Suprapubic skin (tissue), 4 donors: ENCODE results near the gene AKAP8L. TPM values are rescaled to one million over a fixed set of nuclear protein-coding genes. Genes with fewer than 3 reads are reported as not detected.

Experiments
- DNase-seq, 2 donors: peaks; one replicate each; pipeline ENCODE4 v3.0.0-alpha.2; 2019; ENCODE audit warnings: low spot score in 2 of 2
- H3K27ac ChIP-seq: fragments of 200-600 bp; sonication (generic); one replicate; pipeline ENCODE4 v1.5.1; 2019
- H3K27me3 ChIP-seq: fragments of 200-600 bp; sonication (generic); one replicate; pipeline ENCODE4 v1.5.1; 2019
- H3K36me3 ChIP-seq: fragments of 200-600 bp; sonication (generic); one replicate; pipeline ENCODE4 v1.5.1; 2019
- H3K4me1 ChIP-seq: fragments of 200-600 bp; sonication (generic); one replicate; pipeline ENCODE4 v1.5.1; 2019
- H3K4me3 ChIP-seq: fragments of 200-600 bp; sonication (generic); one replicate; pipeline ENCODE4 v1.5.1; 2019; ENCODE audit warnings: mild to moderate bottlenecking
- H3K9me3 ChIP-seq: fragments of 200-600 bp; sonication (generic); one replicate; pipeline ENCODE4 v1.5.1; 2019
- CTCF ChIP-seq, 2 donors: fragments of 200-600 bp in 1 of 2; fragments of 450-650 bp in 1 of 2; sonication (generic) in 1 of 2; IDR thresholded peaks; one replicate each; pipeline ENCODE4 v1.5.1; 2016 to 2019; ENCODE audit warnings: antibody characterized with exemption in 2 of 2, mild to moderate bottlenecking in 1 of 2, moderate library complexity in 1 of 2
- EP300 ChIP-seq: sonication (generic); formaldehyde crosslinking; IDR thresholded peaks from one replicate; pipeline ENCODE4 v1.6.1; 2017; ENCODE audit warnings: antibody characterized with exemption
- POLR2A ChIP-seq, 2 donors: fragments of 450-650 bp; IDR thresholded peaks; one replicate each; pipeline ENCODE4 v1.6.1; 2017; ENCODE audit warnings: antibody characterized with exemption in 2 of 2, mild to moderate bottlenecking in 2 of 2, moderate library complexity in 2 of 2
- POLR2AphosphoS5 ChIP-seq, 3 donors: sonication (generic); formaldehyde crosslinking; IDR thresholded peaks; one replicate each; pipeline ENCODE4 v1.6.1; 2017; ENCODE audit warnings: antibody characterized with exemption in 3 of 3
- WGBS: methylation state at CpG from one replicate; pipeline ENCODE4 v1.1.5; 2018; 5-methylcytosine and 5-hydroxymethylcytosine counted together
- total RNA-seq, 4 donors: library from RNA; depleted of rRNA; stranded (reverse); fragments of >200 nt; gene quantifications; one replicate each; pipeline ENCODE4 v1.1.0, GENCODE V29; 2016

Gene AKAP8L
- total RNA-seq, 4 donors from 2014 or later, result 97.5 to 259 (median 118) TPM

- TF ChIP-seq CTCF (IDR thresholded peaks at IDR 0.05) (no peak), POLR2AphosphoS5 (IDR thresholded peaks at IDR 0.05) (no peak), POLR2A (IDR thresholded peaks at IDR 0.05) (no peak), EP300 (no peak)
These were observed 21.2 kb upstream of the AKAP8L start for GRCh38 chr19:15439821-15440641.

GRCh38 chr19:15439078-15439799 lies 20.5 kb upstream of the AKAP8L start:
- Histone ChIP-seq H3K36me3 (no peaks in the 10 kb centered on the region), H3K27ac (no peak overlapping the region), H3K27me3 (no peaks in the 10 kb centered on the region), H3K4me3 (no peak overlapping the region), H3K4me1 (no peaks in the 10 kb centered on the region), H3K9me3 (no peaks in the 10 kb centered on the region)
- TF ChIP-seq POLR2A (IDR thresholded peaks at IDR 0.05) (no peak), EP300 (no peak), CTCF (IDR thresholded peaks at IDR 0.05) (no peak), POLR2AphosphoS5 (IDR thresholded peaks at IDR 0.05) (no peak)
- WGBS, result 77% methylated on average over 16 of the region's 25 CpGs
- DNase-seq, result peak in 1 of 2 donors; percentile 60

More at GRCh38 chr19:15439821-15440641, 21.2 kb upstream of the AKAP8L start:
- 91% methylated on average over 29 of the region's 38 CpGs for WGBS
- Histone ChIP-seq H3K9me3 (no peaks in the 10 kb centered on the region), H3K27me3 (no peaks in the 10 kb centered on the region), H3K4me3 (no peak overlapping the region), H3K36me3 (no peaks in the 10 kb centered on the region), H3K4me1 (no peaks in the 10 kb centered on the region), H3K27ac (no peak overlapping the region)
- DNase-seq, result peak in 1 of 2 donors; percentile 63

GRCh38 chr19:15438577-15438976 lies 19.8 kb upstream of the AKAP8L start:
- Histone ChIP-seq H3K9me3 (no peaks in the 10 kb centered on the region), H3K27ac (no peak overlapping the region), H3K4me1 (peaks cover 2% of the 10 kb centered on the region), H3K27me3 (no peaks in the 10 kb centered on the region), H3K36me3 (no peaks in the 10 kb centered on the region), H3K4me3 (no peak overlapping the region)
- WGBS, result 94% methylated on average over 22 of the region's 27 CpGs
- TF ChIP-seq POLR2AphosphoS5 (IDR thresholded peaks at IDR 0.05) (no peak), EP300 (no peak), CTCF (IDR thresholded peaks at IDR 0.05) (no peak), POLR2A (IDR thresholded peaks at IDR 0.05) (no peak)
- peak in 1 of 2 donors; percentile 52 for DNase-seq

GRCh38 chr19:15438124-15438496 lies 19.3 kb upstream of the AKAP8L start:
- TF ChIP-seq POLR2AphosphoS5 (IDR thresholded peaks at IDR 0.05) (no peak), CTCF (IDR thresholded peaks at IDR 0.05) (no peak)
- Histone ChIP-seq H3K4me3 (no peak overlapping the region), H3K27ac (no peak overlapping the region), H3K36me3 (no peaks in the 10 kb centered on the region), H3K27me3 (no peaks in the 10 kb centered on the region), H3K4me1 (peaks cover 5% of the 10 kb centered on the region), H3K9me3 (no peaks in the 10 kb centered on the region)
- DNase-seq, result no peak
- no CpG with 5 or more reads among the region's 2 CpGs for WGBS
